Measurements from ENCODE around the gene TERC.

The TERC gene

DNA sequence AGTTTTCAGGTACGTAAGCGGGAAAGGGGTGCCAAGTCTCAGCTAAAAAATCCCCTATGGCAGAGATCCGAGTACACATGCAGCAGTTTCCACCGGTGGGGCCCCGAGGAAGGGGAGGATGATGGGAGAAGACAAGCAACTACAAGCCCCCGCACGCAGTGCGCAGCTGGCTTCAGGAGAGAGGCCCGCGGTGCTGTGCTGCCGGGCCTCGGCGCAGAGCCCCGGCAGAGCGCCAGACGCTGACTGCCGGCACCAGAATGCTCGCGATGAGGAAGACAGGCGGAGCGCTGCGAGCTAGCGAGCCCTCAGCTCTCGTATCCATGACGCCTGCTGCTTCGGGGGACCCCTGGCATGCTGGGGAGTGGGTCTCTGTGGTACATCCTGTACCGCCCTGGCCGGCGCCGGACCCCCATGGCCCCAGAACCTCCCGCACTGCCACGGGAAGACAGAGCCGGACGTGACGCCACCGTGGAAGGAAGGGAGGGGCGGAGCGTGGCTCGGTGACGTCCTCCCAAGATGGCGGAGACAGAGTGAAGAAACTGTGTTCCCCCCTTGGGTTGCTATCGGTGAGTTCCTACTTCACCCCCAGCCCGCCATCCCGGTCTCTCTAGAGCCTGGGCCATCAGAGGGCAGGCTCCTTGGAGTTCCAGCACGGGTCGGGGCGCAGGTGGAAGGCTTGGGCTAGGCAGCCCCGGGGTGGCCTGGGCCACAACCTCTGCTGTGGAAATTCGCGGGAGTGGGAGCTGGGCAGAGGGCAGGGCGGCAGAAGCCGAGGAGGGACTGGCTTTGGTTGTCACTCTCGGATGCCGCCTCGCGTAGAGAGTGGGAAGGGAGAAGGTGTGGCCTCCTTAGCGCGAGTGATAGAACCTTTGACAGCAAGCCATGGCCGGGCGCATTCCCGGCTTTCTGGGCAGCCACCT lies 8.3 kb upstream of the TERC start, which contains the start of gene MYNN:
TSS of gene MYNN (plus strand) at position 500 of the 920 bp plus-strand sequence. CDS start 900 bp downstream, outside the sequence.
- H3K27ac ChIP-seq (ENCODE audit: low read depth, low read length): peak within 1 kb of the TSS; percentile 97
- H3K36me3 ChIP-seq (ENCODE audit: control insufficient read depth, low read length): peaks cover 54% of the 10 kb centered on the region
- H3K9me2 ChIP-seq (replicated peaks; ENCODE audit: control insufficient read depth, low read length): no peaks in the 10 kb centered on the region
- peaks cover 2% of the 10 kb centered on the region for H4K20me1 ChIP-seq (ENCODE audit: control insufficient read depth, insufficient read depth, low read depth, low read length)
- TF ChIP-seq, protein P1, sequence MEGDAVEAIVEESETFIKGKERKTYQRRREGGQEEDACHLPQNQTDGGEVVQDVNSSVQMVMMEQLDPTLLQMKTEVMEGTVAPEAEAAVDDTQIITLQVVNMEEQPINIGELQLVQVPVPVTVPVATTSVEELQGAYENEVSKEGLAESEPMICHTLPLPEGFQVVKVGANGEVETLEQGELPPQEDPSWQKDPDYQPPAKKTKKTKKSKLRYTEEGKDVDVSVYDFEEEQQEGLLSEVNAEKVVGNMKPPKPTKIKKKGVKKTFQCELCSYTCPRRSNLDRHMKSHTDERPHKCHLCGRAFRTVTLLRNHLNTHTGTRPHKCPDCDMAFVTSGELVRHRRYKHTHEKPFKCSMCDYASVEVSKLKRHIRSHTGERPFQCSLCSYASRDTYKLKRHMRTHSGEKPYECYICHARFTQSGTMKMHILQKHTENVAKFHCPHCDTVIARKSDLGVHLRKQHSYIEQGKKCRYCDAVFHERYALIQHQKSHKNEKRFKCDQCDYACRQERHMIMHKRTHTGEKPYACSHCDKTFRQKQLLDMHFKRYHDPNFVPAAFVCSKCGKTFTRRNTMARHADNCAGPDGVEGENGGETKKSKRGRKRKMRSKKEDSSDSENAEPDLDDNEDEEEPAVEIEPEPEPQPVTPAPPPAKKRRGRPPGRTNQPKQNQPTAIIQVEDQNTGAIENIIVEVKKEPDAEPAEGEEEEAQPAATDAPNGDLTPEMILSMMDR (IDR thresholded peaks at IDR 0.05; ENCODE audit: low read depth, low read length, poor library complexity, severe bottlenecking): peak; percentile 46
- TF ChIP-seq EZH2phosphoT487 (IDR thresholded peaks at IDR 0.05; ENCODE audit: borderline replicate concordance, low read length): no peak
- H3F3A ChIP-seq (ENCODE audit: control insufficient read depth, insufficient read depth): peaks cover 28% of the 10 kb centered on the region
- H3K9me3 ChIP-seq (ENCODE audit: control insufficient read depth, insufficient read depth, low read length): no peaks in the 10 kb centered on the region
- peak within 1 kb of the TSS; percentile 96 for H3K4me3 ChIP-seq (ENCODE audit: low read length)
- no peaks in the 10 kb centered on the region for H3K27me3 ChIP-seq (ENCODE audit: control insufficient read depth, low read length)
- peak within 1 kb of the TSS; percentile 80 for H3K4me2 ChIP-seq (ENCODE audit: low read length)
- peaks cover 33% of the 10 kb centered on the region for H3K4me1 ChIP-seq (ENCODE audit: control insufficient read depth, low read length)
- H3K79me2 ChIP-seq (ENCODE audit: control insufficient read depth, low read length): peaks cover 59% of the 10 kb centered on the region

DNA sequence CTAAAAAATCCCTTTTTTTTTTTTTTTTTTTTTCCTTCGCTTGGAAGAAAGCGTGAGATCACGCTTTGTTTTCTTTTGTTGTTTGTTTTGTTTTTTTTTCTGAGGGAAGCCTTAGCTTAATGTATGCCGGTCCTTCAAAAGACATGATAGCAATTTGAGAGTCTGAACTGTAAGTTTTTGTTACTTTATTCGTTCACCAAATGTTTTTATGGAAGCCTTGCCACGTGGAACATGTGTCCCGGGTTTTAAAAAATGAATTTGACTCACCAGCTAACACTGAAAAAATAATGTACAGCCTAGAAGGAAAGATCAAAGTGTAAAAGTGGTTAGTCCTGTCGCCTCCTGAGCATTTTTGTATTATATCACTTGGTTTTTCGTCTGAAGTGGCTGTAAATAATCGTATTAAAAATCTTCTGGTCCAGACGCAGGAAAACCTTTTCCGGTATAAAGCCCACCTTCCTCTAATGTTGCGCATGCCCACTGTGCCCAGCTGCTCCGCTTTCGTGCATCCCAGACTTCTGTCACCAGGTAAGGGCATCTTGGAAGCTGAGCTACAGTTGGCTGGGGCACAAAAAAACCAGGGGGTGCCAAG lies 7.5 kb upstream of the TERC start:
- H3K4me1 ChIP-seq (ENCODE audit: control insufficient read depth, low read length): peaks cover 33% of the 10 kb centered on the region
- H4K20me1 ChIP-seq (ENCODE audit: control insufficient read depth, insufficient read depth, low read depth, low read length): peaks cover 2% of the 10 kb centered on the region
- peak overlapping the region; percentile 97 for H3K27ac ChIP-seq (ENCODE audit: low read depth, low read length)
- H3K27me3 ChIP-seq (ENCODE audit: control insufficient read depth, low read length): no peaks in the 10 kb centered on the region
- TF ChIP-seq, protein P1 (IDR thresholded peaks at IDR 0.05; ENCODE audit: low read depth, low read length, poor library complexity, severe bottlenecking): no peak
- no peak for TF ChIP-seq EZH2phosphoT487 (IDR thresholded peaks at IDR 0.05; ENCODE audit: borderline replicate concordance, low read length)
- H3K4me3 ChIP-seq (ENCODE audit: low read length): peak overlapping the region; percentile 96
- peaks cover 36% of the 10 kb centered on the region for H3F3A ChIP-seq (ENCODE audit: control insufficient read depth, insufficient read depth)
- H3K9me2 ChIP-seq (replicated peaks; ENCODE audit: control insufficient read depth, low read length): no peaks in the 10 kb centered on the region
- no peaks in the 10 kb centered on the region for H3K9me3 ChIP-seq (ENCODE audit: control insufficient read depth, insufficient read depth, low read length)
- H3K79me2 ChIP-seq (ENCODE audit: control insufficient read depth, low read length): peaks cover 51% of the 10 kb centered on the region
- peak overlapping the region; percentile 80 for H3K4me2 ChIP-seq (ENCODE audit: low read length)
- peaks cover 47% of the 10 kb centered on the region for H3K36me3 ChIP-seq (ENCODE audit: control insufficient read depth, low read length)

DNA sequence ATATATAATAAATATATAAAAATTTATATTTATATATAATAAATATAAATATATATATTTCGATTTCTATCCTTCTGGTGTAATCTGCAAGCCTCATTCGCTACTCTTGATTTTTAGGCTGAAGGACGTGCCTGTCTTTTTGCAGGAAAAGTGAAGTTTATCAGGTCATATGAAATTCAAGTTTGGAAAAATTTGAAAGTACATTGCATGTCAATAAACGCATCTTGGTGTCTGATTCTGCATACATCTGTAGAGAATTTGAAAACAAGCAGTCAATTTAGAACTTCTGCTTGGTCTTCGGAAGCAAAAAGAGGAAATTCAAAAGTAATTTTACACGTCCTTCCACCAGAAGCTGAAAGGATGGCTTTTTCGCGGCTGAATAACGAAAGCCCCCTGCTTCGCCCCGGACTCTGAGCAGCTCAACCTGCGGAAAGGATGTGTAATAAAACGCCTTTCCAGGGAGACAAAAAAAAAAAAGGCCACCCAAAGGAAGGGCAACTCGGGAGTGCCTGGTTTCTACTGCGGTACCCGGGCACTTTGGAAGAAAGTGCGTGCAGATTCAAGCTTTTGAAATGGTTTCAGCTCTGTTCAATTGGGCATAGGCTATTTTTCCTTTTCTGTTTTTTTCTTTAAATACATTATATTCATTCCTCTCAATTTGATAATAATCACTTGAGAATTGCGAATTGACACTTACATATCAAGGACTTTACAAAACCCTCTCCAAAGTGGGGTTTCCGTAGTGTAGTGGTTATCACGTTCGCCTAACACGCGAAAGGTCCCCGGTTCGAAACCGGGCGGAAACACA lies 6.8 kb upstream of the TERC start:
- no peaks in the 10 kb centered on the region for H3K9me3 ChIP-seq (ENCODE audit: control insufficient read depth, insufficient read depth, low read length)
- peaks cover 33% of the 10 kb centered on the region for H3K4me1 ChIP-seq (ENCODE audit: control insufficient read depth, low read length)
- H4K20me1 ChIP-seq (ENCODE audit: control insufficient read depth, insufficient read depth, low read depth, low read length): peaks cover 2% of the 10 kb centered on the region
- H3K79me2 ChIP-seq (ENCODE audit: control insufficient read depth, low read length): peaks cover 44% of the 10 kb centered on the region
- H3K27me3 ChIP-seq (ENCODE audit: control insufficient read depth, low read length): no peaks in the 10 kb centered on the region
- TF ChIP-seq EZH2phosphoT487 (IDR thresholded peaks at IDR 0.05; ENCODE audit: borderline replicate concordance, low read length): no peak
- TF ChIP-seq, protein P1 (IDR thresholded peaks at IDR 0.05; ENCODE audit: low read depth, low read length, poor library complexity, severe bottlenecking): no peak
- peaks cover 40% of the 10 kb centered on the region for H3K36me3 ChIP-seq (ENCODE audit: control insufficient read depth, low read length)
- peak overlapping the region; percentile 97 for H3K27ac ChIP-seq (ENCODE audit: low read depth, low read length)
- peaks cover 43% of the 10 kb centered on the region for H3F3A ChIP-seq (ENCODE audit: control insufficient read depth, insufficient read depth)
- H3K4me2 ChIP-seq (ENCODE audit: low read length): peak overlapping the region; percentile 80
- H3K9me2 ChIP-seq (replicated peaks; ENCODE audit: control insufficient read depth, low read length): no peaks in the 10 kb centered on the region
- H3K4me3 ChIP-seq (ENCODE audit: low read length): peak overlapping the region; percentile 96
